GM23338 (cell line): ENCODE measurements around the gene PLOD3.

Source experiments
- CREB1 ChIP-seq: fragments of 250-450 bp; sonication (Bioruptor Pico); IDR thresholded peaks from 2 replicates; pipeline ENCODE4 v1.5.0; 2020; ENCODE audit warnings: low read depth, mild to moderate bottlenecking, moderate library complexity
- CTCF ChIP-seq, 2 experiments: fragments of 200-600 bp in 1 of 2; sonication (generic) in 1 of 2; conservative IDR thresholded peaks; 2 replicates each; pipeline versions ENCODE4 v1.5.1 to v1.6.1; 2016 to 2017; ENCODE audit warnings: antibody characterized with exemption in 2 of 2, low read depth in 2 of 2, mild to moderate bottlenecking in 2 of 2, moderate library complexity in 1 of 2
- ETS1 ChIP-seq: IDR thresholded peaks from 2 replicates; pipeline ENCODE4 v1.6.1; 2016; ENCODE audit warnings: antibody characterized with exemption
- EZH2 ChIP-seq: fragments of 200-600 bp; sonication (generic); IDR thresholded peaks from one replicate; pipeline ENCODE4 v1.8.0; 2017; ENCODE audit warnings: antibody characterized with exemption, mild to moderate bottlenecking, low read depth; ENCODE audit not compliant: unreplicated experiment
- EZH2phosphoT487 ChIP-seq: fragments of 200-600 bp; sonication (generic); IDR thresholded peaks from one replicate; pipeline ENCODE4 v1.8.1; 2018; ENCODE audit warnings: antibody characterized with exemption; ENCODE audit not compliant: unreplicated experiment
- JUNB ChIP-seq: IDR thresholded peaks from one replicate; pipeline ENCODE4 v1.6.1; 2016; ENCODE audit warnings: antibody characterized with exemption; ENCODE audit not compliant: unreplicated experiment
- NANOG ChIP-seq: IDR thresholded peaks from 2 replicates; pipeline ENCODE4 v1.6.1; 2016; ENCODE audit warnings: antibody characterized with exemption, borderline replicate concordance
- POLR2AphosphoS5 ChIP-seq: IDR thresholded peaks from 2 replicates; pipeline ENCODE4 v1.6.1; 2016; ENCODE audit warnings: antibody characterized with exemption, low read depth
- REST ChIP-seq: IDR thresholded peaks from one replicate; pipeline ENCODE4 v1.6.1; 2018; ENCODE audit warnings: antibody characterized with exemption; ENCODE audit not compliant: unreplicated experiment
- ZNF331 ChIP-seq: fragments of 250-450 bp; sonication (Bioruptor Pico); IDR thresholded peaks from 2 replicates; pipeline ENCODE4 v1.5.0; 2020; ENCODE audit warnings: low read depth, mild to moderate bottlenecking, moderate library complexity

GRCh38 chr7:101168412-101169049 is 48.9 kb downstream of the PLOD3 start:
- no peak for TF ChIP-seq EZH2phosphoT487
- TF ChIP-seq CTCF (conservative IDR thresholded peaks at IDR 0.05; ENCODE audit: low read depth in 2 of 2): no peak
- TF ChIP-seq POLR2AphosphoS5: no peak
- TF ChIP-seq EZH2: peak; percentile 54
- TF ChIP-seq CREB1: no peak
- no peak for TF ChIP-seq REST
- no peak for TF ChIP-seq ETS1
- no peak for TF ChIP-seq ZNF331 (CRISPR knock-in tag)
- TF ChIP-seq NANOG: no peak
- no peak for TF ChIP-seq JUNB
